ENCODE data around the gene FOXE1.

FOXE1 gene

DNA sequence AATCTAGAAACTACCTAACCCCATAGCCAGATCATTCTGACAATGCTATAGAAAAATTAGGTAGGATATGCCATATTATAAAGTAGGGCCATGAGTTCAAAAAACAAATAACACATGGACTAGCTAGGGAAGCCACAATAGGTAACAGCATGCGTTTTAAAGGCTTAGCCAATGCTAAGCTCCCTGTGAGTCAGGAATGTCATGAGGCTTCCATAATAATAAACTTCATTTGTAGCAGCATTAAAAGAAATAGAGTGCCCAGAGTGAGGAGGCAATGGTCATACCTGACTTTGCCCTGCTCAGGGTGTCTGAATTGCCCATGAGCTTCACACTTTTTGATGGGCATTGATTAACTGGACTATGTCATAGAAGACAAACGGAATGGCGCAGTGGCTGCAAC is 15.8 kb downstream of the FOXE1 start:
- Histone ChIP-seq H3K36me3 (ENCODE audit: insufficient read depth, low read length) (no peaks in the 10 kb centered on the region), H3K4me3 (ENCODE audit: low read length) (no peak overlapping the region), H3K27me3 (ENCODE audit: insufficient read depth, low read length) (peaks cover 16% of the 10 kb centered on the region; the same call in 1 of the 2 replicates), H3K27ac (ENCODE audit: low read depth, low read length) (no peak overlapping the region), H3K9me3 (ENCODE audit: insufficient read depth, low read depth, low read length) (peaks cover 12% of the 10 kb centered on the region; the same call in 1 of the 2 replicates), H3K9ac (ENCODE audit: low read depth, low read length) (no peak overlapping the region), H3K4me1 (ENCODE audit: insufficient read depth, low read length) (peaks cover 10% of the 10 kb centered on the region)
- WGBS, result 75% methylated on average over 3 of the region's 3 CpGs

- WGBS, result 60% methylated on average over 3 of the region's 3 CpGs
- peaks cover 10% of the 10 kb centered on the region for H3K4me1 ChIP-seq (ENCODE audit: insufficient read depth, low read length)
- H3K9ac ChIP-seq (ENCODE audit: low read depth, low read length), result no peak overlapping the region
- peaks cover 9% of the 10 kb centered on the region; the same call in 1 of the 2 replicates for H3K27me3 ChIP-seq (ENCODE audit: insufficient read depth, low read length)
- H3K36me3 ChIP-seq (ENCODE audit: insufficient read depth, low read length), result no peaks in the 10 kb centered on the region
- no peak overlapping the region for H3K27ac ChIP-seq (ENCODE audit: low read depth, low read length)
- no peak overlapping the region for H3K4me3 ChIP-seq (ENCODE audit: low read length)
- H3K9me3 ChIP-seq (ENCODE audit: insufficient read depth, low read depth, low read length), result no peaks in the 10 kb centered on the region
Measured at GRCh38 chr9:97873425-97873824, 20.4 kb downstream of the FOXE1 start.

DNA sequence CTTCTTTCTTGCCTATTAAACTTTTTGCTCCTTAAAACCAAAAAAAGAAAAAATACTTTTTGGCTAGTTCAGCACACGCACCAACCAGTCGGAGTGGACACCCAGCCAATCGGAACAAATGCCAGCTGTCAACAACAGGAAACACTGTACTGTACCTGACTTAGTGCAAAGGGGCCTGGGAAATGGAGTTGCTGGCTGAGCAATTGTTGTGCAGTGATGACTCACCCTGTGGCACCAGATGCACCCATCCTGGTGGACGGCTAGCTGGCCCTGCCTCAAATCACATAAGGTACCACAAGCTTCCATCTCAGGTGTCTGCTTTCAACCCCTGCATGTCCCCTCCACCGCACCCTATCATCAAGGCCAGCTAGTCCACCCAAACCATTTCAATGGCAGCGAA is 20.9 kb downstream of the FOXE1 start:
- Histone ChIP-seq H3K27me3 (ENCODE audit: insufficient read depth, low read length) (peaks cover 6% of the 10 kb centered on the region; the same call in 1 of the 2 replicates), H3K36me3 (ENCODE audit: insufficient read depth, low read length) (no peaks in the 10 kb centered on the region), H3K27ac (ENCODE audit: low read depth, low read length) (no peak overlapping the region), H3K9me3 (ENCODE audit: insufficient read depth, low read depth, low read length) (no peaks in the 10 kb centered on the region), H3K9ac (ENCODE audit: low read depth, low read length) (no peak overlapping the region), H3K4me3 (ENCODE audit: low read length) (no peak overlapping the region), H3K4me1 (ENCODE audit: insufficient read depth, low read length) (peaks cover 6% of the 10 kb centered on the region)
- WGBS, result 90% methylated on average over 6 of the region's 6 CpGs

- Histone ChIP-seq H3K27ac (ENCODE audit: low read depth, low read length) (no peak overlapping the region), H3K9me3 (ENCODE audit: insufficient read depth, low read depth, low read length) (no peaks in the 10 kb centered on the region), H3K9ac (ENCODE audit: low read depth, low read length) (no peak overlapping the region), H3K27me3 (ENCODE audit: insufficient read depth, low read length) (peaks cover 6% of the 10 kb centered on the region; the same call in 1 of the 2 replicates), H3K4me3 (ENCODE audit: low read length) (no peak overlapping the region), H3K4me1 (ENCODE audit: insufficient read depth, low read length) (no peaks in the 10 kb centered on the region), H3K36me3 (ENCODE audit: insufficient read depth, low read length) (no peaks in the 10 kb centered on the region)
- 93% methylated on average over 6 of the region's 6 CpGs for WGBS
Measured at GRCh38 chr9:97874624-97875023, 21.6 kb downstream of the FOXE1 start.

- Histone ChIP-seq H3K9ac (ENCODE audit: low read depth, low read length) (no peak overlapping the region), H3K4me3 (ENCODE audit: low read length) (no peak overlapping the region), H3K9me3 (ENCODE audit: insufficient read depth, low read depth, low read length) (no peaks in the 10 kb centered on the region), H3K27ac (ENCODE audit: low read depth, low read length) (no peak overlapping the region), H3K4me1 (ENCODE audit: insufficient read depth, low read length) (no peaks in the 10 kb centered on the region), H3K27me3 (ENCODE audit: insufficient read depth, low read length) (peaks cover 2% of the 10 kb centered on the region; the same call in 1 of the 2 replicates), H3K36me3 (ENCODE audit: insufficient read depth, low read length) (no peaks in the 10 kb centered on the region)
- 92% methylated on average over 5 of the region's 5 CpGs for WGBS
Measured at GRCh38 chr9:97875111-97875510, 22.1 kb downstream of the FOXE1 start.

DNA sequence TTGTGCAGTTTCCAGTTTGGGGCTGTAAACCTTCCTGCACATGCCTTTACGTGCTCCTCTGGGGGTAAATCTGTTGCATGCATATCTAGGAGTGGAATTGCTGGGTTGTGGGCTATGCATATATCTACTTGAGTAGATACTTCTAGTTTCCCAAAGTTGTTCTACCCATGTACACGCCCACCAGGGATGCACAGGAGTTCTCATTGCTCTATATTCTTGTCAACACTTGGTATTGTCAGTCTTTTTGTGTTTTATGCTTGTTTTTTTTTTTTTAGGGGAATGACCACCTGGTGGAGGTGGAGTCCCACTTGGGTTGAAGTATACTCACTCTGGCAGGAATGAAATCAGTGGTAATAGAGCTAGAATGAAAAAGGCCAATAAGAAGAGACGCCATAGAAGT is 23.0 kb downstream of the FOXE1 start:
- H3K9me3 ChIP-seq (ENCODE audit: insufficient read depth, low read depth, low read length), result no peaks in the 10 kb centered on the region
- H3K4me3 ChIP-seq (ENCODE audit: low read length), result no peak overlapping the region
- H3K27me3 ChIP-seq (ENCODE audit: insufficient read depth, low read length), result no peaks in the 10 kb centered on the region
- H3K36me3 ChIP-seq (ENCODE audit: insufficient read depth, low read length), result no peaks in the 10 kb centered on the region
- 95% methylated on average over 3 of the region's 3 CpGs for WGBS
- H3K4me1 ChIP-seq (ENCODE audit: insufficient read depth, low read length), result no peaks in the 10 kb centered on the region
- no peak overlapping the region for H3K9ac ChIP-seq (ENCODE audit: low read depth, low read length)
- H3K27ac ChIP-seq (ENCODE audit: low read depth, low read length), result no peak overlapping the region

DNA sequence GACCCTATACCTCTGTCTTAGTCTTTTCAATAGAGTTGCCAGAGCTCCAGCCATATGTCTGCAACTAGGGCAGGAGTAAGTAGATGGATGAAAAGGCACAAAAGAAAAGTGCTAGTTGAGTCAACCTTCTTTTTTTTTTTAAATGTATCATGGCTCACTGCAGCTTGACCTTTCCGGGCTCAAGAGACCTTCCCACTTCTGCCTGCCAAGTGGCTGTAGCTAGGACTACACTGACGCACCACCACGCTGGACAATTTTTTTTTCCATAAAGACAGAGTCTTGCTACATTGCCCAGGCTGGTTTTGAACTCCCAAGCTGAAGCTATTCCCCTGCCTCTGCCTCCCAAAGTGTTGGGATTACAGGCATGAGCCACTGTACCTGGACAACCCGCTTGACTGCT is 27.3 kb downstream of the FOXE1 start:
- Histone ChIP-seq H3K4me1 (ENCODE audit: insufficient read depth, low read length) (no peaks in the 10 kb centered on the region), H3K9ac (ENCODE audit: low read depth, low read length) (no peak overlapping the region), H3K27me3 (ENCODE audit: insufficient read depth, low read length) (peaks cover 3% of the 10 kb centered on the region; the same call in 1 of the 2 replicates), H3K27ac (ENCODE audit: low read depth, low read length) (no peak overlapping the region), H3K9me3 (ENCODE audit: insufficient read depth, low read depth, low read length) (no peaks in the 10 kb centered on the region), H3K36me3 (ENCODE audit: insufficient read depth, low read length) (no peaks in the 10 kb centered on the region), H3K4me3 (ENCODE audit: low read length) (no peak overlapping the region)
- WGBS, result 88% methylated on average over 4 of the region's 4 CpGs

DNA sequence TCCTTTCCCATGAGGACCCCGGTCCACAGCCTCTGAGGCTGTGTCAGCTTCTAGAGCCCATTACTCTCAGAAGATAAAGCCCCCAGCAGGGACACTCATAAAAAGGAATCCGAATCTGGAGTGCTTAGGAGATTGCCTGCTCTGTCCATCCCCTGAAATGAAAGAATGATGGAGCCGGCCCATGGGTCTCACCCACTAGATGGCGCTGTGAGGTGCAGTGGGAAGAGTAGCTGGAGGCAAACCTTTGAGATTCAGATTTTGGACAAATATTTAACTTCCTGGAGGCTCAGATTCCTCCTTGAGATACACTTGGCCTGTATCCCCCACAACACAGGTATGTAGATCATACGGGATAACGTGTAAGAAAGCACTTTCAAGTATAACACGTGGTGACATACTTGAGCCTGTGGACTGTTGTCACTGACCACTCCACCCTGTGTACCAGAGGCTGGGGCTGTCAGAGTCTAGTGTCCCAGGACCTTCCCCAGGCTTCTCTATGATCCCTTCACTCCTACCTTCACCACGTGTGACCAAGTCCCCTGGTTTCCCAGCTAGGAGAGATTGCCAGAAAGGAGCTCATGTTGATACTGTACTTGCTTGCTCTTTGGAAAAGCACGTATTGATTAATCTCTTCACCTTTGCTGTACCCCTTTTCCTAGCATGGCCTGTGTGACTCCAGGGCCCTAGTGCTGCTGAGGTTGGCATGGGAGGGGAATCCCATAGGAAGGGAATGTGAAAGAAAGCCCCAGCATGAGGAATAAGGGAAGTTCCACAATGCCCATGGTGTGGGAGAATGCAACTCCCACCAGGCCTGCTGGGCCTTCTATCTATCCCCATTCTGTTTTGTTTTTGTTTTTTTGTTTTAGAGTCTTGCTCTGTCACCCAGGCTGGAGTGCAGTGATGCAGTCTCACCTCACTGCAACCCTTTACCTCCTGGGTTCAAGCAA is 37.2 kb downstream of the FOXE1 start:
- peak overlapping the region; percentile 42; the same call in 1 of the 2 replicates for H3K27ac ChIP-seq (ENCODE audit: low read depth, low read length)
- H3K9ac ChIP-seq (ENCODE audit: low read depth, low read length), result no peak overlapping the region
- no peak overlapping the region for H3K4me3 ChIP-seq (ENCODE audit: low read length)
- H3K27me3 ChIP-seq (ENCODE audit: insufficient read depth, low read length), result no peaks in the 10 kb centered on the region
- H3K4me1 ChIP-seq (ENCODE audit: insufficient read depth, low read length), result no peaks in the 10 kb centered on the region; the same call in 1 of the 2 replicates
- no peaks in the 10 kb centered on the region for H3K36me3 ChIP-seq (ENCODE audit: insufficient read depth, low read length)
- 50% methylated on average over 9 of the region's 9 CpGs for WGBS
- H3K9me3 ChIP-seq (ENCODE audit: insufficient read depth, low read depth, low read length), result no peaks in the 10 kb centered on the region

- Histone ChIP-seq H3K27ac (ENCODE audit: low read depth, low read length) (no peak overlapping the region), H3K36me3 (ENCODE audit: insufficient read depth, low read length) (no peaks in the 10 kb centered on the region), H3K9ac (ENCODE audit: low read depth, low read length) (no peak overlapping the region), H3K9me3 (ENCODE audit: insufficient read depth, low read depth, low read length) (no peaks in the 10 kb centered on the region), H3K4me1 (ENCODE audit: insufficient read depth, low read length) (no peaks in the 10 kb centered on the region; the same call in 1 of the 2 replicates), H3K4me3 (ENCODE audit: low read length) (no peak overlapping the region), H3K27me3 (ENCODE audit: insufficient read depth, low read length) (no peaks in the 10 kb centered on the region)
- 91% methylated on average over 5 of the region's 5 CpGs for WGBS
Measured at GRCh38 chr9:97891736-97892135, 38.7 kb downstream of the FOXE1 start.

- H3K9me3 ChIP-seq (ENCODE audit: insufficient read depth, low read depth, low read length), result no peaks in the 10 kb centered on the region
- H3K9ac ChIP-seq (ENCODE audit: low read depth, low read length), result no peak overlapping the region
- 95% methylated on average over 2 of the region's 2 CpGs for WGBS
- no peaks in the 10 kb centered on the region; the same call in 1 of the 2 replicates for H3K4me1 ChIP-seq (ENCODE audit: insufficient read depth, low read length)
- no peak overlapping the region for H3K27ac ChIP-seq (ENCODE audit: low read depth, low read length)
- H3K36me3 ChIP-seq (ENCODE audit: insufficient read depth, low read length), result no peaks in the 10 kb centered on the region
- no peaks in the 10 kb centered on the region for H3K27me3 ChIP-seq (ENCODE audit: insufficient read depth, low read length)
- no peak overlapping the region for H3K4me3 ChIP-seq (ENCODE audit: low read length)
Measured at GRCh38 chr9:97892421-97892820, 39.4 kb downstream of the FOXE1 start.

DNA sequence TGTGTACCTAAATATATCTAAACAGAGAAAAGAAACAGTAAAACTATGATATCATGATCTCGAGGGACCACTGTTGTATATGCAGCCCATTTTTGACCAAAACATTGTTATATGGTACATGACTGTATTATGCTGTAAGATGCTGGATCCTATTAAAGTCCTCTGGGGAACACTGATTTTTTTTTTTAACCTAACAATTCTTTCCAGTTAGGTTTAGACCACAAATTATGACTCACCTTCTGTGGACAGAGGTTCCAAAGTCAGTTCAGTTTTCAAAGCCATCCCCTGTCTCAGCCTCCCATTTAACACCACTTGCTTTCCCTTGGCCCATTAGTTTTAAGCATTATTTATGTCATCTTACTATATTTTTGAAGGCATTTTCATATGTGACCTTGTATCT is 42.2 kb downstream of the FOXE1 start:
- H3K4me3 ChIP-seq (ENCODE audit: low read length), result no peak overlapping the region
- WGBS, result 85% methylated on average over 1 of the region's 1 CpG
- no peak overlapping the region for H3K27ac ChIP-seq (ENCODE audit: low read depth, low read length)
- H3K9ac ChIP-seq (ENCODE audit: low read depth, low read length), result no peak overlapping the region
- no peaks in the 10 kb centered on the region; the same call in 1 of the 2 replicates for H3K4me1 ChIP-seq (ENCODE audit: insufficient read depth, low read length)
- H3K9me3 ChIP-seq (ENCODE audit: insufficient read depth, low read depth, low read length), result no peaks in the 10 kb centered on the region
- no peaks in the 10 kb centered on the region for H3K27me3 ChIP-seq (ENCODE audit: insufficient read depth, low read length)
- H3K36me3 ChIP-seq (ENCODE audit: insufficient read depth, low read length), result no peaks in the 10 kb centered on the region
